Measurements from ENCODE around the gene OMP.
"Not testable (repeated sequence)": the region's sequence is repeated elsewhere in the genome, so short reads cannot be mapped to it uniquely, and the experiment has no call there.

OMP gene

DNA sequence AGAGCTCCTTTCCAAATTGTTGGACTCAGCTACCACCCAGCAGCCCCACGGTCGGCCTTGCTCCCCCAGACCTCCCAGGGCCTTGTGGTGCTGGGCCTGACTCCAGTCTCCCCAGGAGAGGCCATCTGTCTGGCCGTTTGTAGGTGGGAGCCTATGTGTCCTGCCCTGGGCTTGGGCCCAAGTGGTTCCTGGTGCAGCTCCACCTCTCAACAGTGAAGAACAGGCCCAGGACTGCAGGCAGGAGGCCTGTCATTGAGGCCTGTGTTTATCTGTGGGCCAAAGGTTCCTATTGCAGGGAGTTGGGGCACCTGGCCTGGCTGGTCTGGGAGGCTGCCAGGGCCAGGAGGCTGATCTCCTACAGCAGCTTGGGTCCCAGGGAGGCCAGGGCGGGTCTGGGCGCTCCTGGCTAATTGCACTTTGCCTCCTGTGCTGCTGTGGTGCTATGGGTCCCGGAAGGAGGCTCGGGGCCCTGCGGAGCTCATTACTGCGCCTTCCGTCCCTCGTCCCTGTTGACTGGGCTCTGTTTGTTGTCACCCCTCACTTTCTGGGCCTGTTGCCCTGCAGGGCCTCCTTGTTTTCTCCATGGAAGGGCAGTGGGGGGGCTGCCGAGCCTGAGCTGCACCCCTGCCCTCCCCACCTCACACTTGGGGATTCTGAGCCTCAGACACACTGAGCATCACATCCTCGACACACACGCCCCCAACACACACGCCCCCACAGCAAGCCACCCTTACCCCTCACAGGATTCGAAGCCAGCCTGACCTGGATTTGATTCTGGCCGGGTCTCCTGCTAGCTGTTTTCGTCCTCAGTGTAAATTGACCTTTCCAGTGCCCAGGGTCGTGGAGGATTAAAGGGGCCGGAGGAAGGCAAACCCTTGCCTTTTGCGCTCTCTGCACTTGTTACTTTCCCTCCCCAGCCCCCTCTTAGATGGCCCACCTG is 6.8 kb upstream of the OMP start:
- in situ Hi-C loops (cut with HindIII; ENCODE audit: low sequenced_read_pairs), result no loop called here
- DNase-seq (ENCODE audit: low read depth, low spot score), result no peak
- TF ChIP-seq, protein P1, sequence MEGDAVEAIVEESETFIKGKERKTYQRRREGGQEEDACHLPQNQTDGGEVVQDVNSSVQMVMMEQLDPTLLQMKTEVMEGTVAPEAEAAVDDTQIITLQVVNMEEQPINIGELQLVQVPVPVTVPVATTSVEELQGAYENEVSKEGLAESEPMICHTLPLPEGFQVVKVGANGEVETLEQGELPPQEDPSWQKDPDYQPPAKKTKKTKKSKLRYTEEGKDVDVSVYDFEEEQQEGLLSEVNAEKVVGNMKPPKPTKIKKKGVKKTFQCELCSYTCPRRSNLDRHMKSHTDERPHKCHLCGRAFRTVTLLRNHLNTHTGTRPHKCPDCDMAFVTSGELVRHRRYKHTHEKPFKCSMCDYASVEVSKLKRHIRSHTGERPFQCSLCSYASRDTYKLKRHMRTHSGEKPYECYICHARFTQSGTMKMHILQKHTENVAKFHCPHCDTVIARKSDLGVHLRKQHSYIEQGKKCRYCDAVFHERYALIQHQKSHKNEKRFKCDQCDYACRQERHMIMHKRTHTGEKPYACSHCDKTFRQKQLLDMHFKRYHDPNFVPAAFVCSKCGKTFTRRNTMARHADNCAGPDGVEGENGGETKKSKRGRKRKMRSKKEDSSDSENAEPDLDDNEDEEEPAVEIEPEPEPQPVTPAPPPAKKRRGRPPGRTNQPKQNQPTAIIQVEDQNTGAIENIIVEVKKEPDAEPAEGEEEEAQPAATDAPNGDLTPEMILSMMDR (IDR thresholded peaks at IDR 0.05; ENCODE audit: low read depth, low read length), result no peak
- H3K4me3 ChIP-seq (ENCODE audit: low read depth, low read length), result no peak overlapping the region

DNA sequence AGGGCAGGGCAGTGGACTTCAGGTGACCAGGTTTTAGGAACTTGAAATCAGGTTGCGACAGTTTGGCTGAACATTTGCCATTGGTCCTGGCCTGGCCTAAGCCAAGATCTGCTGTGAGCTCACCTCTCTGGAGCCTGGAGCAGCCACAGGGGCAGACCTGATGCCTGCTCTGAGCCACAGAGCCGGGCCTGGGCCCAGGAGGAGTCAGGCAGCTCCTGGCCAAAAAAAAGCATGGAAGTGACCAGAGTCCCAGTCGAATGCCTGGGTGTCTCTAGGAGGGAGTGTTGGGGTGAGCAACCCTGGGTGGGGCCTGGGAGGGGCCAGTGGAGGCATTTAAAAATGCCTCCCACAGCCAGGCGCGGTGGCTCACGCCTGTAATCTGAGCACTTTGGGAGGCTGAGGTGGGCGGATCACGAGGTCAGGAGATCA is 6.0 kb upstream of the OMP start:
- no peak for DNase-seq (ENCODE audit: low read depth, low spot score)
- TF ChIP-seq, protein P1 (IDR thresholded peaks at IDR 0.05; ENCODE audit: low read depth, low read length), result no peak
- in situ Hi-C loops (cut with HindIII; ENCODE audit: low sequenced_read_pairs), result no loop called here
- no peak overlapping the region for H3K4me3 ChIP-seq (ENCODE audit: low read depth, low read length)

- DNase-seq (ENCODE audit: low read depth, low spot score); H3K4me3 ChIP-seq (ENCODE audit: low read depth, low read length); in situ Hi-C loops (cut with HindIII; ENCODE audit: low sequenced_read_pairs): not testable (repeated sequence)
Measured at GRCh38 chr11:77097180-77097579, 5.5 kb upstream of the OMP start.

- no peak overlapping the region for H3K4me3 ChIP-seq (ENCODE audit: low read depth, low read length)
- TF ChIP-seq, protein P1 (IDR thresholded peaks at IDR 0.05; ENCODE audit: low read depth, low read length), result no peak
- in situ Hi-C loops (cut with HindIII; ENCODE audit: low sequenced_read_pairs), result no loop called here
- no peak for DNase-seq (ENCODE audit: low read depth, low spot score)
Measured at GRCh38 chr11:77100166-77101042, 2.2 kb upstream of the OMP start.

- H3K4me3 ChIP-seq (ENCODE audit: low read depth, low read length), result no peak overlapping the region
- DNase-seq (ENCODE audit: low read depth, low spot score), result peak; percentile 20
- TF ChIP-seq, protein P1 (IDR thresholded peaks at IDR 0.05; ENCODE audit: low read depth, low read length), result peak; percentile 72
- in situ Hi-C loops (cut with HindIII; ENCODE audit: low sequenced_read_pairs), result no loop called here
Measured at GRCh38 chr11:77101043-77101537, 1.6 kb upstream of the OMP start.

DNA sequence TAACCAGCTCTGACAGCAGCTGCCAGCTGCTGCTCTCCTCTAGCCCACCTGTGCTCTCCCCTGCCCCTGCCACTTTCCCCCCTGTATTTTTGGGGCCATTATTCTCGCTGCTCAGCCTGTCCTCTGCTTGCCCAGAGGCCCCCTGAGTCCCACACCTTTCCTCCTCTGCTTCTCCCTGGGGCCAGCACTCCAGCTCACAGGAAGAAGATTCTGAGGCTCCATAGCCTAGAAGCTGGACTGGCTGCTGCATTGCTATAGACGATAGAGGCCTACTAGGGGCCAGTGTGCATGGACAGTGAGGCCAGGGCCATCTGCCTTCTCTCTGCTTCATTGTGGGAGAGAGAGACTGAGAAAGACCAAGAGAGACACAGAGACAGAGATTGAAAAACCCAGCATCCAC is 679 bp downstream of the OMP start:
- TF ChIP-seq, protein P1 (IDR thresholded peaks at IDR 0.05; ENCODE audit: low read depth, low read length), result no peak
- in situ Hi-C loops (cut with HindIII; ENCODE audit: low sequenced_read_pairs), result no loop called here
- DNase-seq (ENCODE audit: low read depth, low spot score), result no peak
- no peak overlapping the region for H3K4me3 ChIP-seq (ENCODE audit: low read depth, low read length)
